PC-3 (cell line): ENCODE data around the gene DTD1.

Experiments used
- CTCF ChIP-seq: fragments of 300-600 bp; sonication (generic); conservative IDR thresholded peaks from 2 replicates; pipeline ENCODE4 v1.5.1; 2017; ENCODE audit warnings: antibody characterized with exemption, low read depth, mild to moderate bottlenecking, low read length
- EZH2phosphoT487 ChIP-seq: fragments of 300-600 bp; sonication (generic); IDR thresholded peaks from 2 replicates; pipeline ENCODE4 v1.6.1; 2018; ENCODE audit warnings: mild to moderate bottlenecking, antibody characterized with exemption, low read length, borderline replicate concordance

- TF ChIP-seq CTCF (no peak), EZH2phosphoT487 (no peak)
Measured at GRCh38 chr20:18788021-18788420, 200.2 kb downstream of the DTD1 start.
